ENCODE data around the gene DNAJC7.
"Not testable (repeated sequence)": the region's sequence is repeated elsewhere in the genome, so short reads cannot be mapped to it uniquely, and the experiment has no call there.

Gene DNAJC7

DNA sequence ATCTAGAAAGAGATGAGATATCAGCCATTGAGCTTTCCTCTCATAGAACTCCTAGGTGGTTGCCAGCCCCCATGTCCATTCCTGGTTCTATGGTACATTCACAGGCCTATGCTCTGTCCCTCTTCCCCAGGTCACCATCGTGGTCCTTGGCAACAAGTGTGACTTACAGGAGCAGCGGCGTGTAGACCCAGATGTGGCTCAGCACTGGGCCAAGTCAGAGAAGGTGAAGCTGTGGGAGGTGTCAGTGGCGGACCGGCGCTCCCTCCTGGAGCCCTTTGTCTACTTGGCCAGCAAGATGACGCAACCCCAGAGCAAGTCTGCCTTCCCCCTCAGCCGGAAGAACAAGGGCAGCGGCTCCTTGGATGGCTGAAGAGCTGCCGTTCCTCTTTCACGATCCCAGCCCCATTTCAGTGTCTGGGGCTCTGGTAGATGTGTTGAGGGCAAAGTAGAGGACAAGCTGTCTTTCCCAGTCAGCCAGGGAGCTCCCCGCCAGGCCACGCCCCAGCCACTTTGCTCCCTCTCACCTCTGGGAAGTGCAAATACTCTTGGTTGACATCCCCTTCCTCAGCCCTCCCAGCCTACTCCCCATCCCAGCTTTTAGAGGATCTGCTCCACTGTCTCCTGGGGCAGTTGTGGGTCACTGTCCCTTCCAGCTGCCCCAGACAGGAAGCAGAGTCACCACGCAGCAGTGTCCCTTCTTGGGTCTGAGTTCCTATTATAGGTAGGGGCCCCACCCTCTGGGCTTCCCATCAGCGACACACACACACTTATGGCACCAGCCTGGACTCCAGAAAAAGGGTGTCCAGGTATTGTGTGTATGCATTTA is 6.5 kb upstream of the DNAJC7 start:
- peaks cover 25% of the 10 kb centered on the region for H3K36me3 ChIP-seq (ENCODE audit: insufficient read depth, low read length)
- H3K9me3 ChIP-seq (ENCODE audit: low read length): no peaks in the 10 kb centered on the region
- H3K4me3 ChIP-seq (ENCODE audit: low read depth in 1 of 2, low read length in 2 of 2): no peak overlapping the region
- peaks cover 0 to 10% of the 10 kb centered on the region in 2 donors for H3K27me3 ChIP-seq (ENCODE audit: control insufficient read depth in 1 of 2, insufficient read depth in 2 of 2, low read length in 2 of 2)
- peak overlapping the region; percentile 13 for H3K27ac ChIP-seq (ENCODE audit: low read depth, low read length)
- no peak overlapping the region for H3K9ac ChIP-seq (ENCODE audit: low read length)
- H3K4me1 ChIP-seq (ENCODE audit: insufficient read depth, low read length): peaks cover 21% of the 10 kb centered on the region

DNA sequence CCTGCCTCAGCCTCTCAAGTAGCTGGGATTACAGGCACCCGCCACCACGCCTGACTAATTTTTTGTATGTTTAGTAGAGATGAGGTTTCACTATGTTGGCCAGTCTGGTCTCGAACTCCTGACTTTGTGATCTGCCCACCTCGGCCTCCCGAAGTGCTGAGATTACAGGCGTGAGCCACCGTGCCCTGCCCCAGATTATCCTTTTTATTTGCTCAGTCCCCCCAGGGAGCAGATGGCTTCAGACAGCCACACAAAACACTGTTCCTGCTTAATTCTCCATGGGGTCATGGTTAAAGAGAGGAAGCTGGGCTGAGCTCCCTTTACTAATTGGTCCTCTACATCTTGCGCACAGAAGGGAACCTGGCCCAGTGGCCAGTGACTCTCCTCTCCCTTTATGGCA is 3.6 kb upstream of the DNAJC7 start:
- Histone ChIP-seq H3K4me3 (ENCODE audit: low read depth in 1 of 2, low read length in 2 of 2) (peak overlapping the region in 1 of 2 donors; percentile 90), H3K36me3 (ENCODE audit: insufficient read depth, low read length) (peaks cover 25% of the 10 kb centered on the region), H3K4me1 (ENCODE audit: insufficient read depth, low read length) (peaks cover 26% of the 10 kb centered on the region), H3K27ac (ENCODE audit: low read depth, low read length) (peak overlapping the region; percentile 14), H3K9ac (ENCODE audit: low read length) (peak overlapping the region; percentile 91)
- H3K9me3 ChIP-seq (ENCODE audit: low read length); H3K27me3 ChIP-seq (ENCODE audit: control insufficient read depth in 1 of 2, insufficient read depth in 2 of 2, low read length in 2 of 2): not testable (repeated sequence)

DNA sequence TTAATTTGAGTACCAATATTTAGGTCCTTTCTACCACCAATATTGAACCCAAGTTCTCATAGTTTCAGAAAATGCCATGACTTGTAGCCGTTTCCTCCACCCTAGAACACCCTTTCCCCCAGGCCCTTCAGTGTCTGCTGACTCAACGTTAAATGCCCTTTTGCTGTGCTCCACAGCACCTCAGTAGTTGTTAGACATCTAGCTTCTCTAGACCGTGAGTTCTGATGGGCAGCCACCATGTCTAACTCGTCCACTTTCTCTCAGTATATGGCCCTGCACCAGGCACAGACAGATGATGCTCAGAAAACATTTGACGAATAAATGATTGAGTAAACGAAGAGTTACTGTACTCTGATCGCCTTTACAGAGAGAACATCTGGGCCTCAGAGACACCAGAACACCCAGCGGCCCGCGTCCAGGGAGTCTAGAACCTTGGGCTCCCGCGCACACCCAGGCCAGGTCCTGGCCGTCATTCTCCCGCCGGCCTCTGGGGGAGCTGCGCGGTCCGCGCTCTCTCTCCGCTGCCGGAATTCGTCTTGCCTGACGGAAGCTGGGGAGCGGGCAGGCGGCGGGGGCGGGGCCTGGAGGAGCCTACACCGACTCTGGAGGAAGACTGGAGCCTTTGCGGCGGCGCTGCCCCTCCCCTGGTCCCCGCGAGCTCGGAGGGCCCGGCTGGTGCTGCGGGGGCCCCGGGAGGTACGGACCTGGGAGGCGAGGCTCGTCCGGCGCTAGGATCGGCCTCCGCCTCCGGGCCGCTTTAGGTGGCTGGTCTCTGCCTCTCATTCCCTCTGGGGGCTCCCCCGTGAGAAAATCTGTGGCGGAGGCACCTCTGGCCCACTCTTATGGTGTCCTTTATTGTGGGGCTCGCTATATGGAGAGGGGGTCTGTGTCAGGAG is 2.5 kb upstream of the DNAJC7 start, which contains the start of gene NKIRAS2:
Gene NKIRAS2 (plus strand): TSS at position 582 of the 896 bp plus-strand sequence. CDS start 1,488 bp downstream, outside the sequence.
- H3K4me3 ChIP-seq (ENCODE audit: low read depth in 1 of 2, low read length in 2 of 2): peak within 1 kb of the TSS; percentile 90 to 99
- peaks cover 22% of the 10 kb centered on the region for H3K36me3 ChIP-seq (ENCODE audit: insufficient read depth, low read length)
- peak within 1 kb of the TSS; percentile 91 for H3K9ac ChIP-seq (ENCODE audit: low read length)
- H3K27ac ChIP-seq (ENCODE audit: low read depth, low read length): peak within 1 kb of the TSS; percentile 94
- H3K27me3 ChIP-seq (ENCODE audit: control insufficient read depth in 1 of 2, insufficient read depth in 2 of 2, low read length in 2 of 2): no peaks in the 10 kb centered on the region
- H3K4me1 ChIP-seq (ENCODE audit: insufficient read depth, low read length): peaks cover 29% of the 10 kb centered on the region
- H3K9me3 ChIP-seq (ENCODE audit: low read length): no peaks in the 10 kb centered on the region

DNA sequence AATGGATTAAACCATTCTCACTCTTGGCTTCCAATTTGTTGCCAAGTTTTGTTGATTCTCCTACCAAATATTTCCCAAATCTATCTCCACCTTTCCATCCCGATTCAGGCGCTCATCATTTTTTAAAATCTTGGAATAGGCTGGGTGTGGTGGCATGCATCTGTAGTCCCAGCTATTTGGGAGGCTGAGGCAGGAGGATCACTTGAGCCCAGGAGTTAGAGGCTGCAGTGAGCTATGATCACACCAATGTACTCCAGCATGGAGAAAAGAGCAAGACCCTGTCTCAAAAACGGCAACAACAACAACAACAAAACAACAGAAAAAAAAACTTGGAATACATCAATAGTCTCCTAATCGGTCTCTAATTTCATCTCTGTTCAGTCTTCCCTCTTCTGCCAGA is 1.7 kb upstream of the DNAJC7 start:
- Histone ChIP-seq H3K4me1 (ENCODE audit: insufficient read depth, low read length) (peaks cover 28% of the 10 kb centered on the region), H3K27me3 (ENCODE audit: control insufficient read depth in 1 of 2, insufficient read depth in 2 of 2, low read length in 2 of 2) (no peaks in the 10 kb centered on the region), H3K4me3 (ENCODE audit: low read depth in 1 of 2, low read length in 2 of 2) (no peak overlapping the region), H3K9me3 (ENCODE audit: low read length) (no peaks in the 10 kb centered on the region), H3K36me3 (ENCODE audit: insufficient read depth, low read length) (peaks cover 19% of the 10 kb centered on the region), H3K27ac (ENCODE audit: low read depth, low read length) (no peak overlapping the region), H3K9ac (ENCODE audit: low read length) (no peak overlapping the region)

DNA sequence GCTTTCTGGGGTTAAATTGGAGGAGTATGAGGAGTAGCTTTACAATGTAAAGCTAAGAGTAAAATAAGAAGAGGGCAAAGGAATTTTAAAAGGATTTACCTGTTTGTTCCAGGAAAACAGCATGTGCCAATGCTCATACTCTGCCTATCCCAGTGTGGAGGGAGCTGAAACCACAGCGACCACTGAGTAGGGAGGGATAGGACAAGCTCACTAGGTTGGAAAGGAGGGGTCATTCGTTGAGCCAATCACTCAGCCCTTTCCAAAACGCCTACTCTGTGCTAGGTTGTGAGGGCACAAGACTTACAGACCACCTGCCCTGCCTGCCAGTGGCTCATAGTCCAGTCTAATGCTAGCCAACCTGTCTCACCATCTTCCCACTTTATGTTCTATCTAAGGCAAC is 1.1 kb upstream of the DNAJC7 start:
- H3K9me3 ChIP-seq (ENCODE audit: low read length): no peaks in the 10 kb centered on the region
- H3K27me3 ChIP-seq (ENCODE audit: control insufficient read depth in 1 of 2, insufficient read depth in 2 of 2, low read length in 2 of 2): no peaks in the 10 kb centered on the region
- no peak overlapping the region for H3K9ac ChIP-seq (ENCODE audit: low read length)
- H3K4me3 ChIP-seq (ENCODE audit: low read depth in 1 of 2, low read length in 2 of 2): peak overlapping the region; percentile 73 to 92
- H3K36me3 ChIP-seq (ENCODE audit: insufficient read depth, low read length): peaks cover 13% of the 10 kb centered on the region
- H3K27ac ChIP-seq (ENCODE audit: low read depth, low read length): peak overlapping the region; percentile 86
- peaks cover 34% of the 10 kb centered on the region for H3K4me1 ChIP-seq (ENCODE audit: insufficient read depth, low read length)

DNA sequence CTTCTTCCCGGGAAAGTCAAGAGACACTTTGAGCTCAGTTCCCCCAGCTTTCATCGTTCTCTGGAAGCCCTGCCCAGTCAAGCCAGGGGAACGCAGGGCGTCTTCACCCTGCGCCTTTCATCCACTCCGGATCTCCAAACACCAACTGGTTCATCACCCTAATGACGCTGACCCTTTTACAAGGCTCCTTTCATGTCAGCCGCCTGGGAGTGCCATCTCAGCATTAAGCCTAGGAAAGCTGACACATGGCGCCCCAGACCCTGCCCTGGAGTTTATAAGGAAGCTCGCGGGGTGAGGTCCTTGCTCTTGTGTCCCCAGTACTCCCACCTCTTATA is 594 bp upstream of the DNAJC7 start:
- H3K4me3 ChIP-seq (ENCODE audit: low read depth in 1 of 2, low read length in 2 of 2): peak overlapping the region; percentile 73 to 92
- peaks cover 38% of the 10 kb centered on the region for H3K4me1 ChIP-seq (ENCODE audit: insufficient read depth, low read length)
- H3K9ac ChIP-seq (ENCODE audit: low read length): peak overlapping the region; percentile 72
- H3K27ac ChIP-seq (ENCODE audit: low read depth, low read length): peak overlapping the region; percentile 86
- peaks cover 8% of the 10 kb centered on the region for H3K36me3 ChIP-seq (ENCODE audit: insufficient read depth, low read length)
- no peaks in the 10 kb centered on the region for H3K9me3 ChIP-seq (ENCODE audit: low read length)
- no peaks in the 10 kb centered on the region for H3K27me3 ChIP-seq (ENCODE audit: control insufficient read depth in 1 of 2, insufficient read depth in 2 of 2, low read length in 2 of 2)

DNA sequence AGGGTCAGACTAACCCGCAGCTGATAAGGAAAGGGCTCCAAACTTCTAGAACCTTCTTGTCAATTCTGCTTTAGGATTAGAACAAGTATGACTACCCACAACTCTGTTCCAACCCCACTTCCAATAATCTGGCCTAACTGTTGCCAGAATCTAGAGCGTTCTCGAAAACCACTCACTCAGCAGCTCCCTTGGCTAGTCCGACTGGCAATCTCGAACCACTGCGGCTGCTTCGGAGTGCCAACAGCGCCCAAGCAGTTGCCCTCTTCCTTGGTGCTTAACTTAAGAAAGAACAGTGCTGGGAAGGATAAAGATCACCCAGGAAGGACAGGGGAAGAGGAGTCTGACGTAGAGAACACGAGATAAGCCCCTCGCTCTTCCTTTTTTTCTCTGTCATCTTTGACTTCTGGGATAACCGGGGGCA is 818 bp downstream of the DNAJC7 start:
- H3K9ac ChIP-seq (ENCODE audit: low read length): peak overlapping the region; percentile 88
- no peaks in the 10 kb centered on the region for H3K9me3 ChIP-seq (ENCODE audit: low read length)
- peak overlapping the region; percentile 86 for H3K27ac ChIP-seq (ENCODE audit: low read depth, low read length)
- H3K36me3 ChIP-seq (ENCODE audit: insufficient read depth, low read length): no peaks in the 10 kb centered on the region
- peak overlapping the region; percentile 73 to 92 for H3K4me3 ChIP-seq (ENCODE audit: low read depth in 1 of 2, low read length in 2 of 2)
- H3K27me3 ChIP-seq (ENCODE audit: control insufficient read depth in 1 of 2, insufficient read depth in 2 of 2, low read length in 2 of 2): no peaks in the 10 kb centered on the region
- H3K4me1 ChIP-seq (ENCODE audit: insufficient read depth, low read length): peaks cover 37% of the 10 kb centered on the region

DNA sequence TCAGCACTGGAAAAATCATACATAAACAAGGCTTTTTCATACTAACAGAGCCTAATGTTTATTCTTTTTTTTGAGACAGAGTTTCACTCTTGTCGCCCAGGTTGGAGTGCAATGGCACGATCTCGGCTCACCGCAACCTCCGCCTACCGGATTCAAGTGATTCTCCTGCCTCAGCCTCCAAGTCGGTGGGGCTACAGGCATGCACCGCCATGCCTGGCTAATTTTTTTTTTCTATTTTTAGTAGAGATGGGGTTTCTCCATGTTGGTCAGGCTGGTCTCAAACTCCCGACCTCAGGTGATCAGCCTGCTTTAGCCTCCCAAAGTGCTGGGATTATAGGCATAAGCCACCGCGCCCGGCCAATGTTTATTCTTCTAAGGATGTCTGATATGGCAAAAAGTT is 3.5 kb downstream of the DNAJC7 start:
- H3K36me3 ChIP-seq (ENCODE audit: insufficient read depth, low read length); H3K9ac ChIP-seq (ENCODE audit: low read length); H3K27me3 ChIP-seq (ENCODE audit: control insufficient read depth in 1 of 2, insufficient read depth in 2 of 2, low read length in 2 of 2); H3K9me3 ChIP-seq (ENCODE audit: low read length); H3K4me3 ChIP-seq (ENCODE audit: low read depth in 1 of 2, low read length in 2 of 2); H3K27ac ChIP-seq (ENCODE audit: low read depth, low read length): not testable (repeated sequence)
- H3K4me1 ChIP-seq (ENCODE audit: insufficient read depth, low read length): peaks cover 32% of the 10 kb centered on the region

DNA sequence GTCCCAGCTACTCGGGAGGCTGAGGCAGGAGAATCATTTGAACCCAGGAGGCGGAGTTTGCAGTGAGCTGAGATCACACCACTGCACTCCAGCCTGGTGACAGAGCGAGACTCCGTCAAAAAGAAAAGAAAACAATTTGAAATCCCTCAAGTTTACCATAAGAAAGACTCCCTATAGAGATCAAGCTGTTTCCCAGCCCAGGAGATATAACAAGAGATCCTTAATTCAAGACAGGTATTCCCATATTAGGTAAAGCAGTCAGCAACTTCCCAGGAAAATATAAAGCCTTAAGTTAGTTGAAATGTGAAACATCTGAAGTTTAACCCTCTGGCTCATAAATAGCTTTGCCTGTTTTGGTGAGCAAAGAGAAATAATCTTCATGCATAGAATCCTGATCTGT is 4.9 kb downstream of the DNAJC7 start:
- not testable (repeated sequence) for H3K4me3 ChIP-seq (ENCODE audit: low read depth in 1 of 2, low read length in 2 of 2); H3K27me3 ChIP-seq (ENCODE audit: control insufficient read depth in 1 of 2, insufficient read depth in 2 of 2, low read length in 2 of 2); H3K9me3 ChIP-seq (ENCODE audit: low read length); H3K27ac ChIP-seq (ENCODE audit: low read depth, low read length); H3K9ac ChIP-seq (ENCODE audit: low read length); H3K36me3 ChIP-seq (ENCODE audit: insufficient read depth, low read length)
- peaks cover 32% of the 10 kb centered on the region for H3K4me1 ChIP-seq (ENCODE audit: insufficient read depth, low read length)

DNA sequence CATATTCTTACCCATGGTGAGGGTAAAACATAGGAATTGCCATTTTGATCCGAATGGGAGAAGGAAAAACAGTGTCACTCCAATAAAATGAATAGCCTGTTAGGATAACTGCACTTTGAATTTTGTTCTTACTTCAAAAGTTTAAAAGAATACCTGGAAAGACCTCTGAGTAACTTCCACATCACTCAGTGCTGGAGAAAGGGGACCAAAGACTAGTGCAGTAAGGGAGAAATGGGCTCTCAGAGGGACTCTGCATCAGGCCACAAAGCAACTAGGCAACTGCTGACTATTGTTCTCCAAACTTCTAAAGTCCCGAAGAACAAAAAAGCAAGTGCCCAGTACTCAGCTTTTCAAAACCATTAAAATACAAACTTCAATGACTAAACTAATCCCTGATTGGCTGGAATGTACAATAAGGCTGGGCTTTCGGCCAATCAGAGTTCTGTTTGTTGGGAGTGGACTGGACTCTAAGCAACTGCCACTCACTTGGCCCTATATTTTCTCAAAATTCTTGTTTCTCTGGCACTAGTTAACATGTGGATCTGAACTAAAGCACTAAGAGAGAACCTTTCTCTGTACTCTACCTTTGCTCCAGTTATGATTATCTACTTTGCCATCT is 6.2 kb downstream of the DNAJC7 start:
- no peaks in the 10 kb centered on the region for H3K27me3 ChIP-seq (ENCODE audit: control insufficient read depth in 1 of 2, insufficient read depth in 2 of 2, low read length in 2 of 2)
- H3K9me3 ChIP-seq (ENCODE audit: low read length): no peaks in the 10 kb centered on the region
- H3K9ac ChIP-seq (ENCODE audit: low read length): no peak overlapping the region
- peaks cover 29% of the 10 kb centered on the region for H3K4me1 ChIP-seq (ENCODE audit: insufficient read depth, low read length)
- no peaks in the 10 kb centered on the region for H3K36me3 ChIP-seq (ENCODE audit: insufficient read depth, low read length)
- H3K27ac ChIP-seq (ENCODE audit: low read depth, low read length): no peak overlapping the region
- H3K4me3 ChIP-seq (ENCODE audit: low read depth in 1 of 2, low read length in 2 of 2): no peak overlapping the region

DNA sequence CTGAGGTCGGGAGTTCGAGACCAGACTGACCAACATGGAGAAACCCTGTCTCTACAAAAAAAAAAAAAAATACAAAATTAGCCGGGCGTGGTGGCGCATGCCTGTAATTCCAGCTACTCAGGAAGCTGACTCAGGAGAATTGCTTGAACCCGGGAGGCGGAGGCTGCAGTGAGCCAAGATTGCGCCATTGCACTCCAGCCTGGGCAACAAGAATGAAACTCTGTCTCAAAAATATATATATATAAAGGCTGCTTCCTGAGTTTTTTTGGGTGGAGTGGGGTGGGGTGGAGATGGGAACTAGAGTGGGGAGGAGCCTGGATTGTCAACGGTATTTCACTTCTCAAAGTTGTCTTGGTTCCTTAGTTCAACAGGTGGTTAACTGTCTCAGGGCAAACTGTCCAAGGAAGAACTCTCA is 7.0 kb downstream of the DNAJC7 start:
- H3K36me3 ChIP-seq (ENCODE audit: insufficient read depth, low read length); H3K4me3 ChIP-seq (ENCODE audit: low read depth in 1 of 2, low read length in 2 of 2); H3K27me3 ChIP-seq (ENCODE audit: control insufficient read depth in 1 of 2, insufficient read depth in 2 of 2, low read length in 2 of 2); H3K27ac ChIP-seq (ENCODE audit: low read depth, low read length); H3K9me3 ChIP-seq (ENCODE audit: low read length); H3K9ac ChIP-seq (ENCODE audit: low read length): not testable (repeated sequence)
- peaks cover 21% of the 10 kb centered on the region for H3K4me1 ChIP-seq (ENCODE audit: insufficient read depth, low read length)
